Natural killer cell (primary cell): ENCODE results near the gene CMIP. TPM values are rescaled to one million over a fixed set of nuclear protein-coding genes. Genes with fewer than 3 reads are reported as not detected.
A peak's percentile ranks its signal among the peaks of the same experiment; 100 is the strongest.

Source experiments
- ATAC-seq, 3 donors: fragments of 150-1000 bp in 2 of 3; fragments of 200-7000 bp in 1 of 3; cut with Tn5 transposase; 1 replicate in 1 of 3; 2 replicates in 2 of 3; pipeline ENCODE4 v1.10.0; 2021; ENCODE audit warnings: mild to moderate bottlenecking in 2 of 3, moderate library complexity in 2 of 3
- DNase-seq, 2 donors: peaks; one replicate each; pipeline versions ENCODE4 v3.0.0 to v3.0.0-alpha.2; 2013 to 2021; ENCODE audit warnings: mixed read lengths in 1 of 2
- H3K27ac ChIP-seq: one replicate; pipeline ENCODE4 v1.5.1; 2013; ENCODE audit warnings: mild to moderate bottlenecking, low read length
- H3K27me3 ChIP-seq: one replicate; pipeline ENCODE4 v1.6.1; 2013; ENCODE audit warnings: low read length; ENCODE audit not compliant: control insufficient read depth, insufficient read depth
- H3K36me3 ChIP-seq: one replicate; pipeline ENCODE4 v1.6.1; 2013; ENCODE audit warnings: low read length; ENCODE audit not compliant: control insufficient read depth, insufficient read depth
- H3K4me1 ChIP-seq: one replicate; pipeline ENCODE4 v1.6.1; 2013; ENCODE audit warnings: low read length; ENCODE audit not compliant: control insufficient read depth, insufficient read depth
- H3K4me3 ChIP-seq: one replicate; pipeline ENCODE4 v1.5.1; 2013; ENCODE audit warnings: low read length
- H3K9me3 ChIP-seq: one replicate; pipeline ENCODE4 v1.6.1; 2013; ENCODE audit warnings: low read length; ENCODE audit not compliant: control insufficient read depth, insufficient read depth
- H3K27ac Mint-ChIP-seq, 2 donors: one replicate each; pipeline ENCODE4 v1.8.0; 2022; ENCODE audit warnings: mild to moderate bottlenecking in 2 of 2, mixed read lengths in 2 of 2, moderate library complexity in 1 of 2
- H3K27me3 Mint-ChIP-seq, 2 donors: one replicate each; pipeline ENCODE4 v1.8.0; 2022; ENCODE audit warnings: low read depth in 2 of 2, mixed read lengths in 2 of 2
- H3K36me3 Mint-ChIP-seq: one replicate; pipeline ENCODE4 v1.8.0; 2022; ENCODE audit warnings: mixed read lengths
- H3K4me1 Mint-ChIP-seq, 2 donors: one replicate each; pipeline ENCODE4 v1.8.0; 2022; ENCODE audit warnings: mixed read lengths in 2 of 2
- H3K4me3 Mint-ChIP-seq: one replicate; pipeline ENCODE4 v1.8.0; 2022; ENCODE audit warnings: mild to moderate bottlenecking, moderate library complexity, mixed read lengths
- H3K9me3 Mint-ChIP-seq, 2 donors: one replicate each; pipeline ENCODE4 v1.8.0; 2022; ENCODE audit warnings: mixed read lengths in 2 of 2
- WGBS: methylation state at CpG from one replicate; pipeline ENCODE4 v1.1.7; 2013; ENCODE audit warnings: missing lambda C conversion rate; ENCODE audit not compliant: insufficient coverage; 5-methylcytosine and 5-hydroxymethylcytosine counted together
- intact Hi-C: fragments of 100-400 bp; cut with micrococcal nuclease; formaldehyde crosslinking; loops from one replicate; pipeline ENCODE4 v1.14.2; 2022
- total RNA-seq, 4 donors: library from RNA; stranded (reverse); fragments of 120-200 nt in 1 of 4; gene quantifications; one replicate each; pipeline versions ENCODE4 v1.2.3 to v1.2.4, GENCODE V29; 2013 to 2022
- TF ChIP-seq, protein P1 (sequence below): fragments of 200-600 bp; IDR thresholded peaks from one replicate; pipeline ENCODE4 v1.8.0; 2022; ENCODE audit warnings: antibody characterized with exemption

CMIP gene
- total RNA-seq, 3 donors from 2014 or later (not counting 1 experiment from before 2014, with no cell fraction given): 88.2 to 115 (median 91.5) TPM

DNA sequence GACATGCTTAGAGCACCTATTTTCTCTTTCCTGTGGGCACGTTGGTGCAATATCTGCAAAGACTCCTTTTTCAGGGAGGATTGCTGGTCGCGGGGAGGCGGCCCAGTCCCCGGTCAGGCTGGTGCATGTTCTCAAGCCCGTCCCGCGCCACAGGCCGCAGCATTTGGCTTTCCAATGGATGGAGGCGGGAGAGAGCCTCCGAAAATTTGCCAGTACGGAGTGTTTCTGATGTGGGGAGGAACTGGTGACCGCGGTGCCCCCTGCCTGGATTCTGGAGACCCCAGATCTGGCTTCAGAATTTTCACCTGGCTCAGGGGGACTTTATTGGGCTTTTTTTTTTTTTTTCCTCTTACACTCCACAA lies 2.3 kb downstream of the CMIP start:
- peak overlapping the region; percentile 74 for H3K4me3 ChIP-seq
- intact Hi-C loops: loop anchor here (10.0 kb wide), 1 partner anchor 388 kb away; no protein-coding TSS in a partner anchor
- ATAC-seq (no peak), DNase-seq (no peak)
- H3K36me3 ChIP-seq: no peaks in the 10 kb centered on the region
- TF ChIP-seq, protein P1, sequence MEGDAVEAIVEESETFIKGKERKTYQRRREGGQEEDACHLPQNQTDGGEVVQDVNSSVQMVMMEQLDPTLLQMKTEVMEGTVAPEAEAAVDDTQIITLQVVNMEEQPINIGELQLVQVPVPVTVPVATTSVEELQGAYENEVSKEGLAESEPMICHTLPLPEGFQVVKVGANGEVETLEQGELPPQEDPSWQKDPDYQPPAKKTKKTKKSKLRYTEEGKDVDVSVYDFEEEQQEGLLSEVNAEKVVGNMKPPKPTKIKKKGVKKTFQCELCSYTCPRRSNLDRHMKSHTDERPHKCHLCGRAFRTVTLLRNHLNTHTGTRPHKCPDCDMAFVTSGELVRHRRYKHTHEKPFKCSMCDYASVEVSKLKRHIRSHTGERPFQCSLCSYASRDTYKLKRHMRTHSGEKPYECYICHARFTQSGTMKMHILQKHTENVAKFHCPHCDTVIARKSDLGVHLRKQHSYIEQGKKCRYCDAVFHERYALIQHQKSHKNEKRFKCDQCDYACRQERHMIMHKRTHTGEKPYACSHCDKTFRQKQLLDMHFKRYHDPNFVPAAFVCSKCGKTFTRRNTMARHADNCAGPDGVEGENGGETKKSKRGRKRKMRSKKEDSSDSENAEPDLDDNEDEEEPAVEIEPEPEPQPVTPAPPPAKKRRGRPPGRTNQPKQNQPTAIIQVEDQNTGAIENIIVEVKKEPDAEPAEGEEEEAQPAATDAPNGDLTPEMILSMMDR: no peak
- no peaks in the 10 kb centered on the region for H3K27me3 Mint-ChIP-seq
- peak overlapping the region; percentile 71 for H3K27ac ChIP-seq
- peak overlapping the region; percentile 93 for H3K4me3 Mint-ChIP-seq
- H3K4me1 ChIP-seq: peaks cover 62% of the 10 kb centered on the region
- peak overlapping the region; percentile 91 for H3K27ac Mint-ChIP-seq
- no peaks in the 10 kb centered on the region for H3K9me3 ChIP-seq
- H3K4me1 Mint-ChIP-seq: peaks cover 66 to 74% of the 10 kb centered on the region in 2 donors
- H3K36me3 Mint-ChIP-seq: no peaks in the 10 kb centered on the region
- H3K9me3 Mint-ChIP-seq: no peaks in the 10 kb centered on the region
- 50% methylated on average over 14 of the region's 14 CpGs for WGBS
- H3K27me3 ChIP-seq: no peaks in the 10 kb centered on the region

DNA sequence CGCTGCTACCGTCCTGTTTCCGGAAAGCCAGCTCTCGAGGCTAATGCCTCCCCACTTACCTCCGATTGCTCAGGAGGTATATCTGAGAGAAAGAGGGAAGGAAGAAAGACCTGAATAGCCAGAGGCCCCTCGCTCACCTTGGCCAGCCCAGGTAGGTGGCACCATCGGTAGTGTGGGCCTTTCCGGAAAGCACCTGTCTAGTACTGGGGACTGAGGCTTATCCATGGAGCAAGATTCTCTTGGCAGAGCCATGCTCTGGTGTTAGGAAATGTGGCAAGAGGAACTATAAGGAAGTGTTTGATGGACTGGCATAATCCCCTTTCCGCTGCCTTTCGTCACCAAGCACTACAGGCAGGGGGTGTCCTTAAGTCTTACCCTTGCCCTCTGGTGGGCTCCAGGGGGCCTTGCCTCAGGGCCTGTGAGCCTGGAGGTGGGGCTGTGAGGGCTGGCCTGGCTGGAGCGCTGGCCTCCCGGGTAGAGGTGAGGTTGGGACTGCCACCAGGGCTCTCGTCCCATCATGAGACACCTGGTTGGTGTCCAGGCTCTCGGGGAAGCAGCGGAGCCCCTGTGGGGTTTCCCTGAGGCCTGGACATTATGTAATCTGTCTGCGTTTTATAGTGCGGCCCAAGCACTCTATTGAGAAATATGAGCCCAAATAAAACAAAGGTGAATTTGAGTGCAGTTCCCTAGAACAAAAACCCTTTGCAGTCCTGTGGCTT lies 2.9 kb downstream of the CMIP start:
- WGBS: 87% methylated on average over 17 of the region's 17 CpGs
- Histone ChIP-seq H3K27me3 (no peaks in the 10 kb centered on the region), H3K4me3 (no peak overlapping the region), H3K9me3 (no peaks in the 10 kb centered on the region), H3K27ac (peak overlapping the region; percentile 71), H3K36me3 (no peaks in the 10 kb centered on the region), H3K4me1 (peaks cover 64% of the 10 kb centered on the region)
- Mint-ChIP-seq H3K4me3 (peak overlapping the region; percentile 93), H3K4me1 (peaks cover 68 to 77% of the 10 kb centered on the region in 2 donors), H3K9me3 (no peaks in the 10 kb centered on the region), H3K36me3 (no peaks in the 10 kb centered on the region), H3K27me3 (no peaks in the 10 kb centered on the region), H3K27ac (peak overlapping the region; percentile 91)
- TF ChIP-seq, protein P1: no peak
- ATAC-seq (no peak), DNase-seq (no peak)
- intact Hi-C loops: loop anchor here (10.0 kb wide), 1 partner anchor 387 kb away; no protein-coding TSS in a partner anchor

DNA sequence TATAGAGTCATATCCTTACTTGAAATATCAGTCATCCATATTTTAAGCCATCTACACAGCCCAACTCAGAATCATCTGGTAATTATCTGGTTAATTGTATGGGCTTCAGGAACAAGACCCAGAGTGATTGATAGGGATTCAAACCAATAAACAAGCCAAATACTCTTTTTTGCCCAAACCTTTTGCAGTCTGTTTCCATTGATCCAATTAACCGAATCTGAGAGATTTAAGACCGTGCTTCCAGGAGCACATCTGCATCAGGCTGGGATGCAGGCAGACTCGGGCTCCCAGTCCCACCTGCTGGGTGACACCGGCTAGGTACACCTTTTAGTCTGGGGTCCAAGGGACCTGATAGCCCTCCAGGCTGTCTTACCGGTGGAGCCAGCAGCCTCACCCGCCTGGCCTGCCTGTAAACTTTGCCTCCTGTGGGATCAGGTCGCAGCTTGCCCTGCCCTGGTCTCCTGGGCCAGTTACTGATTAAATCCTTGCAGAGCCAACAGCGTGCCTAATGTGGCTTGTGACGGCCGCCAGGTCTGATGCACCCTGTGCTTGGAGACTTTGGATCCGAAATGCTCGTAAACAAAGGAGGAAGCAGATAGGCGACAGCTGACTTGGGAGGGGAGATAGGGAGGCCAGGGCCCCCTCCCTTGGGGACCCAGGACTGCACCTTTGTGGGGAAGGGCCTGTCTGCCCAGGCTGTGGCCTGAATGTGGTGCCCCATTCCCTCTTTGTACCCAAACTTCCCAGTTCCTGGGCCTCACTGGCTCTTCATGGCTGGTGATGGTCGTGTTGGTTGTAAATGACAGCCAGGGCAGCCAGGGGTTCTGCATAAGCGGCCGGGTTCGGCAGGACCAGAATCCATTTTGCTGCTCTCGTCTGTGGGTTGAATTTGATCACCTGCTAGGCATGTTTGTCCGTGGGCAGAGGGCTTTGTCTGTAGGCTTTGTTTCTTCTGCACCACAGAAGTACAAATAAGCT lies 3.8 kb downstream of the CMIP start:
- Histone ChIP-seq H3K9me3 (no peaks in the 10 kb centered on the region), H3K4me1 (peaks cover 64% of the 10 kb centered on the region), H3K27ac (no peak overlapping the region), H3K36me3 (no peaks in the 10 kb centered on the region), H3K27me3 (no peaks in the 10 kb centered on the region), H3K4me3 (no peak overlapping the region)
- H3K36me3 Mint-ChIP-seq: no peaks in the 10 kb centered on the region
- peaks cover 65 to 75% of the 10 kb centered on the region in 2 donors for H3K4me1 Mint-ChIP-seq
- intact Hi-C loops: loop anchor here (10.0 kb wide), 1 partner anchor 386 kb away; no protein-coding TSS in a partner anchor
- TF ChIP-seq, protein P1: no peak
- peak overlapping the region; percentile 27 to 91 for H3K27ac Mint-ChIP-seq
- peak overlapping the region; percentile 37 for H3K4me3 Mint-ChIP-seq
- WGBS: 82% methylated on average over 18 of the region's 19 CpGs
- H3K9me3 Mint-ChIP-seq: no peaks in the 10 kb centered on the region
- DNase-seq: no peak
- H3K27me3 Mint-ChIP-seq: no peaks in the 10 kb centered on the region
- no peak for ATAC-seq
